HEK293 (cell line): ENCODE measurements around the gene ID1.

ENCODE experiments used
- CTCF ChIA-PET: fragments of 350-600 bp; formaldehyde crosslinking; extraction: SDS; loops from one replicate; lab custom pipeline; 2021; ENCODE audit warnings: antibody characterized with exemption; lab: Yijun Ruan, JAX
- POLR2A ChIA-PET: fragments of 300-600 bp; formaldehyde crosslinking; extraction: SDS; loops from one replicate; lab custom pipeline; 2020; ENCODE audit warnings: antibody characterized with exemption, inconsistent platforms; lab: Yijun Ruan, JAX
- H3K27ac ChIP-seq: fragments of 200-500 bp; sonication (Bioruptor generic); 2 replicates; pipeline ENCODE4 v1.5.1; 2014; ENCODE audit warnings: low read depth, low read length, control low read depth, inconsistent platforms; ENCODE audit errors: extremely low read depth
- H3K36me3 ChIP-seq, 2 experiments: fragments of 200-500 bp in 1 of 2; sonication (Bioruptor generic) in 1 of 2; 1 replicate in 1 of 2; 2 replicates in 1 of 2; pipeline ENCODE4 v1.5.1; 2014 to 2017; ENCODE audit warnings: inconsistent platforms in 2 of 2, low read length in 2 of 2; ENCODE audit not compliant: control insufficient read depth in 2 of 2, insufficient read depth in 1 of 2
- H3K4me1 ChIP-seq: fragments of 200-500 bp; sonication (Bioruptor generic); 2 replicates; pipeline ENCODE4 v1.5.1; 2014; ENCODE audit warnings: mild to moderate bottlenecking, low read length, inconsistent platforms; ENCODE audit not compliant: control insufficient read depth, insufficient read depth
- H3K4me3 ChIP-seq: 2 replicates; pipeline ENCODE4 v1.5.1; 2011; ENCODE audit warnings: low read depth, mild to moderate bottlenecking, control low read depth, low read length, moderate library complexity
- H3K9me3 ChIP-seq: fragments of 200-500 bp; sonication (Bioruptor generic); 2 replicates; pipeline ENCODE4 v1.5.1; 2014; ENCODE audit warnings: low read depth, low read length, inconsistent platforms; ENCODE audit not compliant: control insufficient read depth, insufficient read depth
- BCL6B ChIP-seq: fragments of 450-650 bp; formaldehyde crosslinking; IDR thresholded peaks from 2 replicates; pipeline ENCODE4 v1.5.1; 2017; ENCODE audit warnings: missing biosample characterization, missing genetic modification characterization
- EGR2 ChIP-seq: fragments of 450-650 bp; formaldehyde crosslinking; IDR thresholded peaks from 2 replicates; pipeline ENCODE4 v1.5.1; 2016; ENCODE audit warnings: low read depth, missing biosample characterization, missing genetic modification characterization
- FEZF1 ChIP-seq: fragments of 450-650 bp; formaldehyde crosslinking; IDR thresholded peaks from 2 replicates; pipeline ENCODE4 v1.5.1; 2016; ENCODE audit warnings: missing biosample characterization, missing genetic modification characterization
- GFI1B ChIP-seq: fragments of 450-650 bp; formaldehyde crosslinking; IDR thresholded peaks from 2 replicates; pipeline ENCODE4 v1.5.1; 2016; ENCODE audit warnings: missing biosample characterization, missing genetic modification characterization
- GLI4 ChIP-seq: fragments of 450-650 bp; formaldehyde crosslinking; IDR thresholded peaks from 2 replicates; pipeline ENCODE4 v1.5.1; 2016; ENCODE audit warnings: missing biosample characterization, missing genetic modification characterization
- HOXA7 ChIP-seq: sonication (generic); formaldehyde crosslinking; IDR thresholded peaks from 2 replicates; pipeline ENCODE4 v1.8.1; 2022; ENCODE audit warnings: missing genetic modification reagents, borderline replicate concordance
- HOXD13 ChIP-seq: sonication (generic); formaldehyde crosslinking; IDR thresholded peaks from 2 replicates; pipeline ENCODE4 v1.8.0; 2022; ENCODE audit warnings: missing genetic modification reagents, borderline replicate concordance
- SP3 ChIP-seq: fragments of 450-650 bp; formaldehyde crosslinking; IDR thresholded peaks from 2 replicates; pipeline ENCODE4 v1.5.1; 2016; ENCODE audit warnings: missing biosample characterization, missing genetic modification characterization
- ZNF114 ChIP-seq: fragments of 450-650 bp; formaldehyde crosslinking; IDR thresholded peaks from 2 replicates; pipeline ENCODE4 v1.5.0; 2017; ENCODE audit warnings: missing biosample characterization, missing genetic modification characterization
- ZNF140 ChIP-seq: fragments of 450-650 bp; formaldehyde crosslinking; IDR thresholded peaks from 2 replicates; pipeline ENCODE4 v1.5.1; 2016; ENCODE audit warnings: missing biosample characterization, missing genetic modification characterization
- ZNF146 ChIP-seq: fragments of 450-650 bp; formaldehyde crosslinking; IDR thresholded peaks from 2 replicates; pipeline ENCODE4 v1.5.1; 2016; ENCODE audit warnings: missing biosample characterization, missing genetic modification characterization
- ZNF18 ChIP-seq: fragments of 450-650 bp; formaldehyde crosslinking; IDR thresholded peaks from 2 replicates; pipeline ENCODE4 v1.5.1; 2016; ENCODE audit warnings: missing biosample characterization, missing genetic modification characterization
- ZNF184 ChIP-seq: fragments of 450-650 bp; IDR thresholded peaks from 2 replicates; pipeline ENCODE4 v1.5.1; 2018; ENCODE audit warnings: missing biosample characterization, mild to moderate bottlenecking, missing genetic modification characterization
- ZNF223 ChIP-seq: fragments of 450-650 bp; formaldehyde crosslinking; IDR thresholded peaks from 2 replicates; pipeline ENCODE4 v1.5.1; 2016; ENCODE audit warnings: missing biosample characterization, missing genetic modification characterization
- ZNF239 ChIP-seq: fragments of 450-650 bp; formaldehyde crosslinking; IDR thresholded peaks from 2 replicates; pipeline ENCODE4 v1.5.1; 2016; ENCODE audit warnings: missing biosample characterization, missing genetic modification characterization
- ZNF274 ChIP-seq, 2 experiments: fragments of 200-500 bp in 1 of 2; fragments of 450-650 bp in 1 of 2; sonication (Bioruptor generic) in 1 of 2; formaldehyde crosslinking in 1 of 2; IDR thresholded peaks; 2 replicates each; pipeline versions ENCODE4 v1.5.1 to v1.6.1; 2014 to 2016; ENCODE audit warnings: borderline replicate concordance in 1 of 2, inconsistent platforms in 1 of 2, low read length in 1 of 2, missing biosample characterization in 1 of 2, missing genetic modification characterization in 1 of 2
- ZNF341 ChIP-seq: fragments of 450-650 bp; formaldehyde crosslinking; IDR thresholded peaks from 2 replicates; pipeline ENCODE4; 2016; ENCODE audit warnings: low read depth, missing biosample characterization, missing genetic modification characterization
- ZNF391 ChIP-seq: fragments of 450-650 bp; formaldehyde crosslinking; IDR thresholded peaks from 2 replicates; pipeline ENCODE4 v1.5.1; 2016; ENCODE audit warnings: low read depth, missing biosample characterization, missing genetic modification characterization, borderline replicate concordance
- ZNF404 ChIP-seq: fragments of 450-650 bp; formaldehyde crosslinking; IDR thresholded peaks from 2 replicates; pipeline ENCODE4 v1.5.1; 2017; ENCODE audit warnings: missing biosample characterization, missing genetic modification characterization
- ZNF521 ChIP-seq: fragments of 450-650 bp; formaldehyde crosslinking; IDR thresholded peaks from 2 replicates; pipeline ENCODE4 v1.5.1; 2017; ENCODE audit warnings: missing biosample characterization, mild to moderate bottlenecking, missing genetic modification characterization
- ZNF558 ChIP-seq: fragments of 450-650 bp; formaldehyde crosslinking; IDR thresholded peaks from 2 replicates; pipeline ENCODE4 v1.5.1; 2016; ENCODE audit warnings: missing biosample characterization, missing genetic modification characterization
- ZNF560 ChIP-seq: fragments of 450-650 bp; formaldehyde crosslinking; IDR thresholded peaks from 2 replicates; pipeline ENCODE4 v1.5.1; 2017; ENCODE audit warnings: missing biosample characterization, missing genetic modification characterization, borderline replicate concordance
- ZNF600 ChIP-seq: fragments of 450-650 bp; formaldehyde crosslinking; IDR thresholded peaks from 2 replicates; pipeline ENCODE4 v1.5.1; 2016; ENCODE audit warnings: missing biosample characterization, missing genetic modification characterization
- ZNF645 ChIP-seq: fragments of 450-650 bp; formaldehyde crosslinking; IDR thresholded peaks from 2 replicates; pipeline ENCODE4; 2016; ENCODE audit warnings: missing biosample characterization, missing genetic modification characterization
- ZNF707 ChIP-seq: fragments of 450-650 bp; formaldehyde crosslinking; IDR thresholded peaks from 2 replicates; pipeline ENCODE4 v1.5.1; 2016; ENCODE audit warnings: missing biosample characterization, missing genetic modification characterization
- ZNF747 ChIP-seq: fragments of 450-650 bp; formaldehyde crosslinking; IDR thresholded peaks from 2 replicates; pipeline ENCODE4 v1.5.1; 2016; ENCODE audit warnings: missing biosample characterization, missing genetic modification characterization
- ZNF776 ChIP-seq: fragments of 450-650 bp; formaldehyde crosslinking; IDR thresholded peaks from 2 replicates; pipeline ENCODE4 v1.5.0; 2017; ENCODE audit warnings: missing biosample characterization, missing genetic modification characterization, borderline replicate concordance
- ZNF777 ChIP-seq: fragments of 450-650 bp; formaldehyde crosslinking; IDR thresholded peaks from 2 replicates; pipeline ENCODE4 v1.5.1; 2017; ENCODE audit warnings: missing biosample characterization, missing genetic modification characterization, borderline replicate concordance

Gene ID1

GRCh38 chr20:31632548-31633338 lies 27.7 kb downstream of the ID1 start:
- H3K4me3 ChIP-seq, result no peak overlapping the region
- CTCF ChIA-PET, result interaction anchor here (0.5 to 7.2 kb wide), 12 partner anchors 11 to 173 kb away, joined by 3 to 66 read pairs (median 4); partner anchors contain the start of gene BCL2L1
- H3K4me1 ChIP-seq, result no peaks in the 10 kb centered on the region
- no peak overlapping the region for H3K27ac ChIP-seq
- H3K9me3 ChIP-seq, result no peaks in the 10 kb centered on the region
- POLR2A ChIA-PET, result interaction anchor here (0.6 to 2.6 kb wide), 4 partner anchors 35 to 1708 kb away, joined by 3 to 17 read pairs (median 6); partner anchors contain the start of gene BCL2L1
- no peaks in the 10 kb centered on the region for H3K36me3 ChIP-seq
- no peak for TF ChIP-seq ZNF223 (tag by site-specific recombination)
- TF ChIP-seq ZNF707, result no peak
- TF ChIP-seq ZNF560, result no peak
- TF ChIP-seq ZNF146 (tag by site-specific recombination), result no peak
- TF ChIP-seq ZNF600, result no peak
- no peak for TF ChIP-seq GLI4 (tag by site-specific recombination)
- no peak for TF ChIP-seq FEZF1 (tag by site-specific recombination)
- TF ChIP-seq HOXA7 (CRISPR knock-in tag), result no peak
- TF ChIP-seq GFI1B (tag by site-specific recombination), result no peak
- no peak for TF ChIP-seq ZNF114 (tag by site-specific recombination)
- TF ChIP-seq BCL6B (tag by site-specific recombination), result no peak
- TF ChIP-seq ZNF391 (tag by site-specific recombination), result no peak
- TF ChIP-seq ZNF239 (tag by site-specific recombination), result no peak
- no peak for TF ChIP-seq ZNF747 (tag by site-specific recombination)
- TF ChIP-seq ZNF404 (tag by site-specific recombination), result no peak
- no peak for TF ChIP-seq ZNF274 (IDR thresholded peaks at IDR 0.05; ENCODE audit: low read length)
- no peak for TF ChIP-seq ZNF274 (tag by site-specific recombination; IDR thresholded peaks at IDR 0.05; ENCODE audit: borderline replicate concordance)
- TF ChIP-seq ZNF777 (tag by site-specific recombination), result no peak

- Histone ChIP-seq H3K27ac (no peak overlapping the region), H3K9me3 (no peaks in the 10 kb centered on the region), H3K4me3 (no peak overlapping the region), H3K4me1 (no peaks in the 10 kb centered on the region), H3K36me3 (no peaks in the 10 kb centered on the region)
- TF ChIP-seq EGR2 (tag by site-specific recombination) (0 out of 2 replicates have a peak, but pooled peaks have one; percentile 23), ZNF140 (no peak)
- ChIA-PET CTCF (interaction anchor here (0.5 to 7.2 kb wide), 25 partner anchors 10 to 129 kb away, joined by 3 to 66 read pairs (median 4); partner anchors contain the start of genes BCL2L1 and TPX2), POLR2A (interaction anchor here (0.6 to 2.6 kb wide), 3 partner anchors 51 to 105 kb away, joined by 5 to 17 read pairs (median 5); partner anchors contain the start of genes BCL2L1 and TPX2)
Observed at GRCh38 chr20:31633339-31633914, 28.3 kb downstream of the ID1 start.

GRCh38 chr20:31637660-31638059 lies 32.6 kb downstream of the ID1 start, which contains the start of gene COX4I2:
Gene COX4I2, plus strand, starts transcription at chr20:31637912. Its CDS starts 1,106 bp downstream, at chr20:31639018.
- H3K36me3 ChIP-seq, result no peaks in the 10 kb centered on the region
- POLR2A ChIA-PET, result no interaction called here
- no peak within 1 kb of the TSS for H3K27ac ChIP-seq
- CTCF ChIA-PET, result interaction anchor here (0.6 to 7.2 kb wide), 2 partner anchors 70 to 86 kb away, joined by 3 to 66 read pairs; partner anchors contain the start of gene BCL2L1
- TF ChIP-seq ZNF184, result no peak
- TF ChIP-seq ZNF18 (tag by site-specific recombination), result no peak
- no peak for TF ChIP-seq ZNF341
- TF ChIP-seq ZNF645, result no peak
- TF ChIP-seq SP3 (tag by site-specific recombination), result no peak
- no peak for TF ChIP-seq HOXD13
- no peak for TF ChIP-seq GLI4 (tag by site-specific recombination)
- TF ChIP-seq ZNF776, result no peak
- TF ChIP-seq ZNF521 (tag by site-specific recombination), result no peak
- TF ChIP-seq ZNF558 (tag by site-specific recombination), result no peak
- H3K4me3 ChIP-seq, result no peak within 1 kb of the TSS
- H3K4me1 ChIP-seq, result no peaks in the 10 kb centered on the region
- no peaks in the 10 kb centered on the region for H3K9me3 ChIP-seq
